SK-N-MC (cell line): ENCODE results near the gene PIK3C2G.

Experiments
- DNase-seq: peaks from one replicate; pipeline ENCODE4 v3.0.0-alpha.2; 2011; ENCODE audit warnings: low read depth, low spot score
- H3K27ac ChIP-seq: fragments of 200-600 bp; sonication (generic); 2 replicates; pipeline ENCODE4 v1.5.1; 2016; ENCODE audit warnings: mixed run types
- H3K36me3 ChIP-seq: fragments of 200-600 bp; sonication (generic); 2 replicates; pipeline ENCODE4 v1.6.1; 2017; ENCODE audit warnings: antibody characterized with exemption, low read length, mixed read lengths; ENCODE audit not compliant: insufficient read depth
- H3K4me3 ChIP-seq: fragments of 200-600 bp; sonication (generic); 2 replicates; pipeline ENCODE4 v1.5.1; 2016
- H3K9ac ChIP-seq: fragments of 200-600 bp; sonication (generic); 2 replicates; pipeline ENCODE4 v1.8.0; 2017; ENCODE audit warnings: mixed run types, mixed read lengths; ENCODE audit not compliant: insufficient read length
- H3K9me3 ChIP-seq: fragments of 200-600 bp; sonication (generic); 2 replicates; pipeline ENCODE4 v1.6.1; 2017; ENCODE audit warnings: low read depth, mild to moderate bottlenecking, antibody characterized with exemption, low read length, moderate library complexity, mixed read lengths
- EZH2 ChIP-seq: fragments of 200-600 bp; sonication (generic); IDR thresholded peaks from one replicate; pipeline ENCODE4 v1.6.1; 2017; ENCODE audit warnings: antibody characterized with exemption
- FOXP2 ChIP-seq: optimal IDR thresholded peaks from 2 replicates; pipeline ENCODE3; 2011; ENCODE audit warnings: mild to moderate bottlenecking, moderate library complexity; ENCODE audit not compliant: insufficient read depth; ENCODE audit errors: extremely low read length, control extremely low read depth
- POLR2AphosphoS5 ChIP-seq: IDR thresholded peaks from 2 replicates; pipeline ENCODE4 v1.6.1; 2012; ENCODE audit warnings: mild to moderate bottlenecking, low read depth, low read length, borderline replicate concordance

Gene PIK3C2G

DNA sequence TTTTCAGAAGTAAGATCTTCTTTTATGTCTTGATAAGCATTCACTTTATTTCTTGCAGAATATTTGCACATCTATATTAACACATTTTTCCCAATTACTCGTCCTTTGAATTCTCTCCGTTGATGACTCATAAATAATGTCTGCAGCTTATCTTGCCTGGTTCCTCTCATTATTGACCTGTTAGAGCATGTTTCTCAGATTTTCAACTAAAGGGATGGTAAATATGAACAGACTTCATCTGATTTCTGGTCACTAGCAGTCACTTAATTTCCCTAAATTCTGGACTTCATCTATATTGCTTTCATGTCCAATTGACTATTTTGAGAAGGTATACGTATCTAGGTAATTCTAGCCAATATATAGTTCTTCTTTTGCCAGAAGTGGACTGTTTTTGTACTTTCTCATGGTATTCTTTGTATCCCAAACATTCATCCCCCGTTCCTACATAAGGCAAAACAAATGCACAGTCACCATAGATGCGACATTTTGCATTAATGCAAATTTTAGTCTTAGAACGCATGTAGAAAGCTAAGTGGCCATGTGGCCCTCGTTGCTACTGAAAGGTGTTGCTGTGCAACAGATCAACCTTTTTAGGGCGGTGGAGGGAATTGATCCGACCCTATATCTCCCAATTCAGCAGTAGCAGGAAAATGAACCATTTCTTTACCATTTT lies 6.2 kb downstream of the PIK3C2G start:
- H3K9me3 ChIP-seq: no peaks in the 10 kb centered on the region
- DNase-seq: no peak
- no peak overlapping the region for H3K27ac ChIP-seq
- no peak overlapping the region for H3K4me3 ChIP-seq
- no peaks in the 10 kb centered on the region for H3K36me3 ChIP-seq
- H3K9ac ChIP-seq: no peak overlapping the region
- no peak for TF ChIP-seq EZH2
- no peak for TF ChIP-seq FOXP2
- TF ChIP-seq POLR2AphosphoS5: no peak

GRCh38 chr12:18270958-18271460 lies 9.7 kb downstream of the PIK3C2G start:
- H3K36me3 ChIP-seq: no peaks in the 10 kb centered on the region
- TF ChIP-seq FOXP2 (no peak), POLR2AphosphoS5 (no peak), EZH2 (no peak)
- DNase-seq: no peak
- no peak overlapping the region for H3K27ac ChIP-seq
- no peaks in the 10 kb centered on the region for H3K9me3 ChIP-seq
- no peak overlapping the region for H3K4me3 ChIP-seq
- no peak overlapping the region for H3K9ac ChIP-seq

- DNase-seq: no peak
- Histone ChIP-seq H3K9me3 (no peaks in the 10 kb centered on the region), H3K27ac (no peak overlapping the region), H3K9ac (no peak overlapping the region), H3K36me3 (no peaks in the 10 kb centered on the region), H3K4me3 (no peak overlapping the region)
- TF ChIP-seq FOXP2 (no peak), POLR2AphosphoS5 (no peak), EZH2 (no peak)
Measured at GRCh38 chr12:18275981-18276380, 14.7 kb downstream of the PIK3C2G start.

DNA sequence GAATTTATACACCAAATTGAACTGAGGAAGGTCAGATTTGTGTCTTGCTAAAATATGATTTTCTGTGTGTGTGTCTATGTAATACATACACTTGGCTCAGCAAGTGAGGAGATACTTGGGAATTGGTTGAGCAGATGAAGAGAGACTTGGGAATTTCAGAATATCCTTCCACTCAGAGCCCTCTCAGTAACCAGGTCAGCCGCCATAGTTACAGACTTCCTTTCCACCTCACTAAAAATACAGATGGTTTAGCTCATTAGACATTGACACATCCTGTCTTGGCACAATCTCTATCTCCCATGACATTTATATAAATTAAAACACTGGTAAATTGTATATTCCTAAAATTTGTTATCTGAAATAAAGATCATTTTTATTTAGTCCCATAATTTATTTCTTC lies 15.9 kb downstream of the PIK3C2G start:
- Histone ChIP-seq H3K4me3 (no peak overlapping the region), H3K27ac (no peak overlapping the region), H3K9me3 (no peaks in the 10 kb centered on the region), H3K36me3 (no peaks in the 10 kb centered on the region), H3K9ac (no peak overlapping the region)
- no peak for DNase-seq
- TF ChIP-seq POLR2AphosphoS5 (no peak), EZH2 (no peak), FOXP2 (no peak)

DNA sequence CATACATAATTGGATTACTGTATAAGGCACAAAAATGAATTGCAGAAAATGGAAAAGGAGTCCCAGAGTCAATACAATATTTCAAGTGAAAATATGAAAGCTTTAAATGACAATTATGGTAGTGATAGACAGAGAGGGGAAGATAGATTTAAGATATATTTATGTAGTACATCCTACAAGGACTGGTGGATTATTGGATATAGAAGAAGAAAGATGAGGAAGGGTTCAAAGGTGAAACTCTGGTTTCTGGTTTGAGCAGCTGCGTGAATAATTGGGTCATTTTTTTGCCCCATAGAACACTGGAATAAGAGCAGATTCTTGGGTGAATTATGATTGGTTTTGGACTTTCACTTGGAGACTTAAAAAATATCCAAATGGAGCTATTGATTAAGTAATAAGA lies 19.4 kb downstream of the PIK3C2G start:
- DNase-seq: no peak
- TF ChIP-seq POLR2AphosphoS5: no peak
- no peak for TF ChIP-seq EZH2
- no peak for TF ChIP-seq FOXP2
- Histone ChIP-seq H3K9ac (no peak overlapping the region), H3K9me3 (no peaks in the 10 kb centered on the region), H3K36me3 (no peaks in the 10 kb centered on the region), H3K4me3 (no peak overlapping the region), H3K27ac (no peak overlapping the region)

DNA sequence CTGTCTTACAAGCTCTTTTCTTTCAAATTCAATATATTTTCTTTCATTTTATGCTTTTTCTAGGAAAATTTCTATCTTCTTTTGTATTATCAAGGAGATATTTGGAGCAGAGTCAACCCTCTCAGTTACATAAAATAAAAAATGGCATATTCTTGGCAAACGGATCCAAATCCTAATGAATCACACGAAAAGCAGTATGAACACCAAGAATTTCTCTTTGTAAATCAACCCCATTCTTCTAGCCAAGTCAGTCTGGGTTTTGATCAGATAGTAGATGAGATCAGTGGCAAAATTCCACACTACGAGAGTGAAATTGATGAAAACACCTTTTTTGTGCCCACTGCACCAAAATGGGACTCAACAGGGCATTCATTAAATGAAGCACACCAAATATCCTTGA lies 20.6 kb downstream of the PIK3C2G start:
- Histone ChIP-seq H3K27ac (no peak overlapping the region), H3K9ac (no peak overlapping the region), H3K9me3 (peaks cover 4% of the 10 kb centered on the region; the same call in 1 of the 2 replicates), H3K4me3 (no peak overlapping the region), H3K36me3 (no peaks in the 10 kb centered on the region)
- DNase-seq: no peak
- TF ChIP-seq EZH2: no peak
- no peak for TF ChIP-seq POLR2AphosphoS5
- no peak for TF ChIP-seq FOXP2

- Histone ChIP-seq H3K9ac (no peak overlapping the region), H3K27ac (peak overlapping the region; percentile 63), H3K9me3 (peaks cover 4% of the 10 kb centered on the region; the same call in 1 of the 2 replicates), H3K4me3 (peak overlapping the region; percentile 63), H3K36me3 (no peaks in the 10 kb centered on the region)
- DNase-seq: no peak
- TF ChIP-seq FOXP2: no peak
- no peak for TF ChIP-seq POLR2AphosphoS5
- no peak for TF ChIP-seq EZH2
Measured at GRCh38 chr12:18283831-18284230, 22.5 kb downstream of the PIK3C2G start.

- TF ChIP-seq EZH2 (no peak), FOXP2 (no peak), POLR2AphosphoS5 (no peak; the same call in 1 of the 2 replicates)
- Histone ChIP-seq H3K9ac (no peak overlapping the region), H3K4me3 (peak overlapping the region; percentile 63), H3K36me3 (no peaks in the 10 kb centered on the region), H3K9me3 (peaks cover 4% of the 10 kb centered on the region; the same call in 1 of the 2 replicates), H3K27ac (peak overlapping the region; percentile 63)
- peak; percentile 57 for DNase-seq
Measured at GRCh38 chr12:18284386-18284785, 23.1 kb downstream of the PIK3C2G start.
